ENCODE results near the gene RNF212. TPM values are rescaled to one million over a fixed set of nuclear protein-coding genes. Genes with fewer than 3 reads are reported as not detected.

Gene RNF212
- total and polyA plus RNA-seq, 3 experiments from 2014 or later = 1.2 to 2.0 (median 1.2) TPM

DNA sequence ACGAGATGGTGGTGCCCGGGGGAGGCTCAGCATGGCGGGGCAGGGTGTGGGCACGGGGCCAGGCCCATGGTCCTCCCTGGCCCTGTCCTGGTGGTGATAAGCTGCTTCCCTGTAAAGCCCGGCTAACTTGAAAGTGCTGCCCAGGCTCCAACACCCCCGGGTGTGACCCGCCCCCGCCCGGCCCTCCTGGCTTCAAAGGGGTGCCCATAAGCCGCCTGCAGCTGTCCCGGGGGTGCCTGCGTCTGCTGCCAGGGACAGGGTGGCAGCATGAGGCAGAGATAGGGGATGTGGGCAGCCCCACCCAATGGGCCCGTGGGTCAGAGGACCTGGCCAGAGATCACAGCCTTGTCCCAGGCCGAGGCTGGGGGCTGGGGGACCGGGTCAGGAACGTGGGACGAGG is 83.8 kb downstream of the RNF212 start:
- CTCF ChIA-PET = no interaction called here
- no peaks in the 10 kb centered on the region for H3K9me3 ChIP-seq (ENCODE audit: low read length)
- H3K4me3 ChIP-seq (ENCODE audit: low read length) = no peak overlapping the region
- peaks cover 0 to 1% of the 10 kb centered on the region in 2 donors for H3K27me3 Mint-ChIP-seq
- H3K36me3 ChIP-seq (ENCODE audit: insufficient read depth, low read length) = no peaks in the 10 kb centered on the region
- H3K9me3 Mint-ChIP-seq = no peaks in the 10 kb centered on the region
- H3K36me3 Mint-ChIP-seq = peaks cover 0 to 7% (median 2%) of the 10 kb centered on the region in 3 donors
- POLR2A ChIA-PET = no interaction called here
- H3K27me3 ChIP-seq (ENCODE audit: insufficient read depth, low read length, poor library complexity, severe bottlenecking) = no peaks in the 10 kb centered on the region
- DNase-seq = no peak
- no peak overlapping the region for H3K4me3 Mint-ChIP-seq
- no peaks in the 10 kb centered on the region for H3K4me1 ChIP-seq (ENCODE audit: insufficient read depth, low read length)
- no peak overlapping the region for H3K27ac Mint-ChIP-seq
- peaks cover 4 to 15% (median 8%) of the 10 kb centered on the region in 3 donors for H3K4me1 Mint-ChIP-seq
- no peak overlapping the region for H3K27ac ChIP-seq (ENCODE audit: low read depth, low read length)

DNA sequence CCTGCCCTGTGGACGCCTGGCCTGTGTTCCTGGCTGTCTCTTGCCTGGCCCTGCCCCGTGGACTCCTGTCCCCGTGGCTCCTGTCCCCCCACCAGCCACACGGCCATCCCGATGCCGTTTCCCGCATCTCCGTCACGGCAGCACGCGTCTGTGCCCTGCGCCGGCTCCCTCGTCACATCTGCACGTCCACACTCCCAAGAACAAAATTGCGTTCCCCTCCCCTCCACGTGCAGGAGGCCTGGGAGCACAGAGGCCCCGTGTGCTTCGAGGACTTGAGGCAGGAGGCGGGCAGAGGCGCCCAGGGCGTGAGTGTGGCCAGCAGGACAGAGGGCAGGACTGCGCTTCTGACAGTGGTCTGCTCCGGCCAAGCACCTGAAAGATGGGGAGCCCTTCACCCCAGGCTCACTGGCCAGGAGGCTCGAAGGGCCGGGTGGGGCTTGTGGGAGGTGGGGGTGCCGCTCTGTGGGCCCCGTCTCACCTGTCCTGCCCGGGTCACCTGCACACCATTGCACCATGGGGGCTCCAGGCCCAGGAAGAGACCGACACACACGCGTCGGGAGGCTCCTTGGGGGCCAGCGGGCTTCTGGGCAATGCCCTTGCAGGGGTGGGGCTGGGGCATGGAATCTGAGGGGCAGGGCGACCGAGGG is 84.7 kb downstream of the RNF212 start:
- H3K4me3 Mint-ChIP-seq = no peak overlapping the region
- peaks cover 4 to 15% (median 8%) of the 10 kb centered on the region in 3 donors for H3K4me1 Mint-ChIP-seq
- Histone ChIP-seq H3K36me3 (ENCODE audit: insufficient read depth, low read length) (no peaks in the 10 kb centered on the region), H3K4me3 (ENCODE audit: low read length) (no peak overlapping the region), H3K9me3 (ENCODE audit: low read length) (no peaks in the 10 kb centered on the region), H3K4me1 (ENCODE audit: insufficient read depth, low read length) (no peaks in the 10 kb centered on the region), H3K27me3 (ENCODE audit: insufficient read depth, low read length, poor library complexity, severe bottlenecking) (no peaks in the 10 kb centered on the region), H3K27ac (ENCODE audit: low read depth, low read length) (no peak overlapping the region)
- no peaks in the 10 kb centered on the region for H3K9me3 Mint-ChIP-seq
- peaks cover 0 to 9% (median 2%) of the 10 kb centered on the region in 3 donors for H3K36me3 Mint-ChIP-seq
- no peak overlapping the region for H3K27ac Mint-ChIP-seq
- ChIA-PET CTCF (no interaction called here), POLR2A (no interaction called here)
- H3K27me3 Mint-ChIP-seq = peaks cover 0 to 1% of the 10 kb centered on the region in 2 donors
- no peak for DNase-seq

DNA sequence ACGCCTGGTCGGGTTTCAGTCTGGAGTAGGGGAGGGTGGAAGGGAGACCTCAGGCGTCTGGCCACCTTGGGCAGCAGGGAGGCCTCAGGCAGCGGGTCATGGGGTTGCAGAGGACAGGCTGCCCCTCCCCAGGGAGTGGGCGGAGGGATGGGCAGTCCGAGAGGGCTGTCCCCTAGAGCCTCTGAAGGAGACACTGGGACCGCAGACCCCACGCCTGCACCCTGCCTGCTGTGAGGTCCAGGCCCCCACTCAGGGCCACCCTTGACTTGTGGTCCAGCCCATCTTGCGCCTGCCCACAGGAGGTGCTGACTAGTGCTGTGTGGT is 85.5 kb downstream of the RNF212 start:
- no peaks in the 10 kb centered on the region for H3K9me3 Mint-ChIP-seq
- Histone ChIP-seq H3K9me3 (ENCODE audit: low read length) (no peaks in the 10 kb centered on the region), H3K27me3 (ENCODE audit: insufficient read depth, low read length, poor library complexity, severe bottlenecking) (no peaks in the 10 kb centered on the region), H3K27ac (ENCODE audit: low read depth, low read length) (no peak overlapping the region), H3K4me3 (ENCODE audit: low read length) (no peak overlapping the region), H3K36me3 (ENCODE audit: insufficient read depth, low read length) (no peaks in the 10 kb centered on the region), H3K4me1 (ENCODE audit: insufficient read depth, low read length) (no peaks in the 10 kb centered on the region)
- H3K27me3 Mint-ChIP-seq = peaks cover 0 to 1% of the 10 kb centered on the region in 2 donors
- CTCF ChIA-PET = no interaction called here
- H3K4me1 Mint-ChIP-seq = peaks cover 4 to 15% (median 8%) of the 10 kb centered on the region in 3 donors
- no peak for DNase-seq
- POLR2A ChIA-PET = no interaction called here
- H3K36me3 Mint-ChIP-seq = peaks cover 0 to 10% (median 2%) of the 10 kb centered on the region in 3 donors
- H3K4me3 Mint-ChIP-seq = no peak overlapping the region
- no peak overlapping the region for H3K27ac Mint-ChIP-seq

DNA sequence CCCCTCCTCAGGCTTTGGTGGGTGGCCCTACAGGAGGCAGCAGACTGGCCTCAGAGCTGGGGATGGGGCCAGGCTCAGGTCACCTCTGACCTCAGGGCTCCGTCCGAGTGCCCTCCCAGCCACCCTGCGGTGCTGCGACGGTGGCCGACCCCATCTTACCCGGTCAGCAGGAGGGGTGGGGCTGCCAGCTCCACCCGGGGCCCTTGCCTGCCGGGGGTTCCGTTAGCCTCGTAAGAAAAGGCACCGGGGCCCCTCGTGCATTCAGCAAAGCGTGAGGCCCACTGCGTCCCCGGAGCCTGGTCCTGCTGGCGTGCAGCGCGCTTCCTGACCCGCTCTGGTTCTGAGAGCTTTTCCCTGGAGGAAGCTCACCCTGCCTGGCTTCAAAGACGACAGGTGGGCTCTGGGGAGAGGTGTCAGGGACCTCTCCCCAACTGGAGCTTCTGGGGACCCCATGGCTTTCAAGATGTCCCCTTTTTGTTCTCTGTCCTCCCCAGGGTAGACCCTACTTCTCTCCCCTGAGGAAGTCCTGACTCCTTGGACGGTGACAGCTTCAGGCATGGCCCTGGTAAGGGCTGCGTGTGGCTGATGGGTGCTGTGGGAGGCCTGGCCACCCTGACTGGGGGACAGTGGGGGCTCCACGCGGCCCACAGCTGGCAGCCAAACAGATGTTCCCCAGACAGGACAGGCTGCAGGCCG is 86.0 kb downstream of the RNF212 start:
- H3K27me3 Mint-ChIP-seq = no peaks in the 10 kb centered on the region
- DNase-seq = no peak
- no peaks in the 10 kb centered on the region for H3K4me1 ChIP-seq (ENCODE audit: insufficient read depth, low read length)
- no peaks in the 10 kb centered on the region for H3K9me3 Mint-ChIP-seq
- no peaks in the 10 kb centered on the region for H3K9me3 ChIP-seq (ENCODE audit: low read length)
- H3K4me3 ChIP-seq (ENCODE audit: low read length) = no peak overlapping the region
- no peaks in the 10 kb centered on the region for H3K27me3 ChIP-seq (ENCODE audit: insufficient read depth, low read length, poor library complexity, severe bottlenecking)
- H3K27ac ChIP-seq (ENCODE audit: low read depth, low read length) = no peak overlapping the region
- peaks cover 4 to 15% (median 8%) of the 10 kb centered on the region in 3 donors for H3K4me1 Mint-ChIP-seq
- CTCF ChIA-PET = no interaction called here
- H3K4me3 Mint-ChIP-seq = no peak overlapping the region
- no peaks in the 10 kb centered on the region for H3K36me3 ChIP-seq (ENCODE audit: insufficient read depth, low read length)
- no peak overlapping the region for H3K27ac Mint-ChIP-seq
- H3K36me3 Mint-ChIP-seq = peaks cover 0 to 10% (median 2%) of the 10 kb centered on the region in 3 donors
- POLR2A ChIA-PET = no interaction called here

DNA sequence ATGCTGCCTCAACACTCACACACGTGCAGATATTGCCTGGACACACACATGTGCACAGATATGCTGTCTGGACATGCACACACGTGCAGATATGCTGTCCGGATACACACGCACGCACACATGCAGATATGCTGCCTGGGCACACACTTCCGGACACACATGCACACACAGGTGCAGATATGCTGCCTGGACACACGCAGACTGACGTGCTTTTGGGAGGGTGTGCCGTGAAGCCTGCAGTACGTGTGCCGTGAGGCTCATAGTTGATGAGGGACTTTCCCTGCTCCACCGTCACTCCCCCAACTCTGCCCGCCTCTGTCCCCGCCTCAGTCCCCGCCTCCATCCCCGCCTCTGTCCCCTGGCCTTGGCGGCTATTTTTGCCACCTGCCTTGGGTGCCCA is 87.2 kb downstream of the RNF212 start:
- Histone ChIP-seq H3K36me3 (ENCODE audit: insufficient read depth, low read length) (no peaks in the 10 kb centered on the region), H3K4me3 (ENCODE audit: low read length) (no peak overlapping the region), H3K27ac (ENCODE audit: low read depth, low read length) (no peak overlapping the region), H3K4me1 (ENCODE audit: insufficient read depth, low read length) (no peaks in the 10 kb centered on the region), H3K9me3 (ENCODE audit: low read length) (no peaks in the 10 kb centered on the region), H3K27me3 (ENCODE audit: insufficient read depth, low read length, poor library complexity, severe bottlenecking) (no peaks in the 10 kb centered on the region)
- POLR2A ChIA-PET = no interaction called here
- peaks cover 4 to 15% (median 8%) of the 10 kb centered on the region in 3 donors for H3K4me1 Mint-ChIP-seq
- CTCF ChIA-PET = no interaction called here
- peaks cover 0 to 10% (median 2%) of the 10 kb centered on the region in 3 donors for H3K36me3 Mint-ChIP-seq
- no peaks in the 10 kb centered on the region for H3K27me3 Mint-ChIP-seq
- H3K4me3 Mint-ChIP-seq = no peak overlapping the region
- H3K9me3 Mint-ChIP-seq = no peaks in the 10 kb centered on the region
- peak overlapping the region in 4 of 8 donors; percentile 4 to 48 (median 26) for H3K27ac Mint-ChIP-seq
- DNase-seq = peak in 1 of 5 donors; percentile 19

DNA sequence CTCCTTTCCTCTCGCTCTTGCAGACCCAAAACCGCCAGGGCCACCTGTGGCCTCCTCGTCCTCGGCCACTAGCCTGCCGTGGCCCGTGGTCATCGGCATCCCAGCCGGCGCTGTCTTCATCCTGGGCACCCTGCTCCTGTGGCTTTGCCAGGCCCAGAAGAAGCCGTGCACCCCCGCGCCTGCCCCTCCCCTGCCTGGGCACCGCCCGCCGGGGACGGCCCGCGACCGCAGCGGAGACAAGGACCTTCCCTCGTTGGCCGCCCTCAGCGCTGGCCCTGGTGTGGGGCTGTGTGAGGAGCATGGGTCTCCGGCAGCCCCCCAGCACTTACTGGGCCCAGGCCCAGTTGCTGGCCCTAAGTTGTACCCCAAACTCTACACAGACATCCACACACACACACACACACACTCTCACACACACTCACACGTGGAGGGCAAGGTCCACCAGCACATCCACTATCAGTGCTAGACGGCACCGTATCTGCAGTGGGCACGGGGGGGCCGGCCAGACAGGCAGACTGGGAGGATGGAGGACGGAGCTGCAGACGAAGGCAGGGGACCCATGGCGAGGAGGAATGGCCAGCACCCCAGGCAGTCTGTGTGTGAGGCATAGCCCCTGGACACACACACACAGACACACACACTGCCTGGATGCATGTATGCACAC is 88.3 kb downstream of the RNF212 start:
- no peaks in the 10 kb centered on the region for H3K27me3 ChIP-seq (ENCODE audit: insufficient read depth, low read length, poor library complexity, severe bottlenecking)
- H3K4me3 ChIP-seq (ENCODE audit: low read length) = no peak overlapping the region
- H3K27ac ChIP-seq (ENCODE audit: low read depth, low read length) = no peak overlapping the region
- Mint-ChIP-seq H3K27me3 (no peaks in the 10 kb centered on the region), H3K36me3 (peaks cover 0 to 10% (median 2%) of the 10 kb centered on the region in 3 donors), H3K9me3 (no peaks in the 10 kb centered on the region), H3K27ac (peak overlapping the region in 1 of 8 donors; percentile 80), H3K4me1 (peaks cover 4 to 15% (median 8%) of the 10 kb centered on the region in 3 donors), H3K4me3 (no peak overlapping the region)
- no peak for DNase-seq
- POLR2A ChIA-PET = no interaction called here
- no peaks in the 10 kb centered on the region for H3K9me3 ChIP-seq (ENCODE audit: low read length)
- CTCF ChIA-PET = no interaction called here
- H3K36me3 ChIP-seq (ENCODE audit: insufficient read depth, low read length) = no peaks in the 10 kb centered on the region
- H3K4me1 ChIP-seq (ENCODE audit: insufficient read depth, low read length) = no peaks in the 10 kb centered on the region

GRCh38 chr4:1023895-1024740 is 89.2 kb downstream of the RNF212 start:
- H3K27me3 Mint-ChIP-seq = no peaks in the 10 kb centered on the region
- CTCF ChIA-PET = interaction anchor here (1.2 kb wide), 1 partner anchor 14 kb away, joined by 4 read pairs; no protein-coding TSS in a partner anchor
- Histone ChIP-seq H3K27me3 (ENCODE audit: insufficient read depth, low read length, poor library complexity, severe bottlenecking) (no peaks in the 10 kb centered on the region), H3K27ac (ENCODE audit: low read depth, low read length) (no peak overlapping the region), H3K4me3 (ENCODE audit: low read length) (no peak overlapping the region), H3K36me3 (ENCODE audit: insufficient read depth, low read length) (no peaks in the 10 kb centered on the region), H3K9me3 (ENCODE audit: low read length) (no peaks in the 10 kb centered on the region), H3K4me1 (ENCODE audit: insufficient read depth, low read length) (no peaks in the 10 kb centered on the region)
- POLR2A ChIA-PET = no interaction called here
- no peak overlapping the region for H3K27ac Mint-ChIP-seq
- DNase-seq = no peak
- peaks cover 4 to 15% (median 8%) of the 10 kb centered on the region in 3 donors for H3K4me1 Mint-ChIP-seq
- H3K4me3 Mint-ChIP-seq = no peak overlapping the region
- H3K9me3 Mint-ChIP-seq = no peaks in the 10 kb centered on the region
- peaks cover 0 to 10% (median 2%) of the 10 kb centered on the region in 3 donors for H3K36me3 Mint-ChIP-seq

Data from CD8-positive, alpha-beta memory T cell (primary cell).